ENCODE measurements around the gene AKNAD1. TPM values are rescaled to one million over a fixed set of nuclear protein-coding genes. Genes with fewer than 3 reads are reported as not detected.
"Not testable (repeated sequence)": the region's sequence is repeated elsewhere in the genome, so short reads cannot be mapped to it uniquely, and the experiment has no call there.

Gene AKNAD1, protein sequence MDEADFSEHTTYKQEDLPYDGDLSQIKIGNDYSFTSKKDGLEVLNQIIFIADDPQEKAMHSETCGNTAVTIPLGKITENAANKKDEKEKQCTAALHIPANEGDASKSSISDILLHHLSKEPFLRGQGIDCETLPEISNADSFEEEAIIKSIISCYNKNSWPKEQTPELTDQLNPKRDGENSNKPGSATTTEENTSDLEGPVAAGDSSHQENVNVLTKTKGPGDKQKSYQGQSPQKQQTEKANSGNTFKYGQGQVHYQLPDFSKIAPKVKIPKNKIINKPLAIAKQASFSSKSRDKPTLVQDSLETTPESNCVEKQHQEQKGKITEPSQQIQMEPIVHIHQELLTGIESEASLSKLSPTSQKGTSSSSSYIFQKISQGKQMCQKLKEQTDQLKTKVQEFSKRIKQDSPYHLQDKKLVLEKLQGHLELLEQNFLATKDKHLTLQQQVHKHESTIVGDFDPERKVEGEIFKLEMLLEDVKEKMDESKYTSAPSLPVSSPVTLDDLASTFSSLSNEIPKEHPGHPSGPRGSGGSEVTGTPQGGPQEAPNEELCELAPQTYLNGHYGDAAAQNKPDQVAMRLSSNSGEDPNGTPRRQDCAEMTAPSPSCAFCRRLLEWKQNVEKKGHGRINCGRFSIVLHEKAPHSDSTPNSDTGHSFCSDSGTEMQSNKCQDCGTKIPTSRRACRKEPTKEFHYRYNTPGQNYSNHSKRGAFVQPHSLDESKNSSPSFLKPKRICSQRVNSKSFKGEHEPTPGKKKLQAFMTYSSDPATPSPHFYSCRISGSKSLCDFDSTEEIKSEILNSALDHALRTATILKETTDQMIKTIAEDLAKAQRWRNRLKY
- not detected in 2 replicates for total RNA-seq

GRCh38 chr1:108856994-108857393 lies at the start of gene AKNAD1:
Gene AKNAD1, minus strand, starts transcription at chr1:108857094. Its CDS starts 4,430 bp downstream, at chr1:108852664.
- no peak within 1 kb of the TSS for H3K4me3 Mint-ChIP-seq
- DNase-seq, result no peak
- H3K27ac Mint-ChIP-seq, result no peak within 1 kb of the TSS
- intact Hi-C loops (cut with micrococcal nuclease), result no loop called here
- no peaks in the 10 kb centered on the region for H3K36me3 Mint-ChIP-seq (ENCODE audit: low read depth)
- no peaks in the 10 kb centered on the region for H3K9me3 Mint-ChIP-seq
- peaks cover 10% of the 10 kb centered on the region for H3K4me1 Mint-ChIP-seq
- H3K27me3 Mint-ChIP-seq, result peaks cover 30% of the 10 kb centered on the region

DNA sequence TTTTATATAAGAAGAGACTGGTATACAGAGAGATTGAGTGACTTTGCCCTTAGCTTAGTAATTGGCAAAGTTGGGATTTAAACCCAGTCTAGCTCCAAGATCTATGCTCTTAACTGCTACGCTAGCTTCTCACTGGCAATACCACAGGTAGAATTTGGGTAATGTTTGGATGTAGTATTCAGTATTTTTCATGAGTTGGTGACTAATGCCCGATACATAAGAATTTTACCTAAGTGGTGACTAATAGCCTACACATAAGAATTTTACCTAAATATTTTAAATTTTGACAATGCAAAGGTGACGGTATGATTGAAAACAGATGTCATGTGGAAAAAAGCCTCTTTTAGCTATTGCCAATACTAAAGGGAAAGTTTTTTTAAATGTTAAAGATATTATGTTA lies 44.2 kb upstream of the AKNAD1 start:
- no peak overlapping the region for H3K4me3 Mint-ChIP-seq
- H3K4me1 Mint-ChIP-seq, result peaks cover 2% of the 10 kb centered on the region
- no peak for DNase-seq
- peaks cover 16% of the 10 kb centered on the region for H3K36me3 Mint-ChIP-seq (ENCODE audit: low read depth)
- H3K27ac Mint-ChIP-seq, result no peak overlapping the region
- no peaks in the 10 kb centered on the region for H3K9me3 Mint-ChIP-seq
- intact Hi-C loops (cut with micrococcal nuclease), result no loop called here
- no peaks in the 10 kb centered on the region for H3K27me3 Mint-ChIP-seq

GRCh38 chr1:108897865-108898720 lies 41.2 kb upstream of the AKNAD1 start:
- intact Hi-C loops (cut with micrococcal nuclease), result loop anchor here (1.0 kb wide), 1 partner anchor 70 kb away; no protein-coding TSS in a partner anchor
- Mint-ChIP-seq H3K36me3 (ENCODE audit: low read depth) (peaks cover 7% of the 10 kb centered on the region), H3K4me3 (no peak overlapping the region), H3K9me3 (no peaks in the 10 kb centered on the region), H3K27me3 (no peaks in the 10 kb centered on the region), H3K4me1 (peaks cover 2% of the 10 kb centered on the region), H3K27ac (no peak overlapping the region)
- DNase-seq, result peak; percentile 84

DNA sequence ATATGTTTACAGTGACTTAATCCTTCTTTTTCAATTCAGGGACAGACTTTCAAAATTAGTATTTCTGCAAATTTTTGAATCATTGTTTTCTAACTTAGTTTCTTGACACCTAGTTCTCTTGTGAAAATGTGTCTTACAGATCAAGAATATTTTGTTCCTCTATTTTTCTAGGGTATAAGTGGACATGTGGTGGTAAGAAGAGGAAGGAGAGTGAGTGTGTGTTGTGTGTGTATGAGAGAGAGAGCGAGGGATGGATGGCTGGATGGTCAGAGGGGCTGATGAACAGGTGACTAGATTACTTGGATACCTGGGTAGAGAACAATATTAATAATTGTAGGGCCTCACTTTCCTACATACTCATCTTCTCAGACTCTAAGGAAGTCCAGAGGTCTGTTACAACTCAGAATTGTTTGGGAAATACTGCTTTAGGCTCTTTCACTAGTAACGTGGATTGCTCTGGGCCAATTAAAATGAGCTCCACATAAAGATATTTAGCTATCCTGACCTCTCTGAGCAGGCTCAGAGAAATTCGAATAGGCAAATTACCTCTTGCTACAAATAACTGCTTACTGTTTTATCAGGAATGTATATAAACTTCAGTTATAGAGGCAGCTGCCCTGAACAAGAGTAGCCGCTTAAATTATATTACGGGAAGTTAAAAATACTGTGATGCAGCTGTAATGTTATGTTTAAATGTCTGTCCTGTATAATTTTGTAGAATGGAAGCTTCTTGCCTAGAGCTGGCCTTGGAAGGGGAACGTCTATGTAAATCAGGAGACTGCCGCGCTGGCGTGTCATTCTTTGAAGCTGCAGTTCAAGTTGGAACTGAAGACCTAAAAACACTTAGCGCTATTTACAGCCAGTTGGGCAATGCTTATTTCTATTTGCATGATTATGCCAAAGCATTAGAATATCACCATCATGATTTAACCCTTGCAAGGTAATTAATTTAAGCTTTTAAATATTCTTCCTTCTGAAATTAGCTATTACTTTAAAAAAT lies 39.6 kb upstream of the AKNAD1 start:
- no peak overlapping the region for H3K27ac Mint-ChIP-seq
- no peak overlapping the region for H3K4me3 Mint-ChIP-seq
- peaks cover 6% of the 10 kb centered on the region for H3K36me3 Mint-ChIP-seq (ENCODE audit: low read depth)
- no peaks in the 10 kb centered on the region for H3K9me3 Mint-ChIP-seq
- peaks cover 6% of the 10 kb centered on the region for H3K4me1 Mint-ChIP-seq
- no peak for DNase-seq
- intact Hi-C loops (cut with micrococcal nuclease), result no loop called here
- H3K27me3 Mint-ChIP-seq, result no peaks in the 10 kb centered on the region

GRCh38 chr1:108893141-108893530 lies 36.2 kb upstream of the AKNAD1 start:
- no peak overlapping the region for H3K27ac Mint-ChIP-seq
- H3K9me3 Mint-ChIP-seq, result no peaks in the 10 kb centered on the region
- DNase-seq, result no peak
- no peak overlapping the region for H3K4me3 Mint-ChIP-seq
- peaks cover 4% of the 10 kb centered on the region for H3K36me3 Mint-ChIP-seq (ENCODE audit: low read depth)
- H3K4me1 Mint-ChIP-seq, result peaks cover 6% of the 10 kb centered on the region
- H3K27me3 Mint-ChIP-seq, result no peaks in the 10 kb centered on the region
- intact Hi-C loops (cut with micrococcal nuclease), result no loop called here

- no peak for DNase-seq
- Mint-ChIP-seq H3K27ac (no peak overlapping the region), H3K4me1 (peaks cover 4% of the 10 kb centered on the region)
These were observed 35.7 kb upstream of the AKNAD1 start for GRCh38 chr1:108892356-108893140.

GRCh38 chr1:108889706-108890384 lies 33.0 kb upstream of the AKNAD1 start:
- peaks cover 4% of the 10 kb centered on the region for H3K4me1 Mint-ChIP-seq
- H3K9me3 Mint-ChIP-seq, result no peaks in the 10 kb centered on the region
- no peak for DNase-seq
- intact Hi-C loops (cut with micrococcal nuclease), result no loop called here
- H3K36me3 Mint-ChIP-seq (ENCODE audit: low read depth), result peaks cover 7% of the 10 kb centered on the region
- no peaks in the 10 kb centered on the region for H3K27me3 Mint-ChIP-seq
- no peak overlapping the region for H3K27ac Mint-ChIP-seq
- H3K4me3 Mint-ChIP-seq, result no peak overlapping the region

More at GRCh38 chr1:108892356-108893140, 35.7 kb upstream of the AKNAD1 start:
- Mint-ChIP-seq H3K36me3 (ENCODE audit: low read depth) (peaks cover 2% of the 10 kb centered on the region), H3K27me3 (no peaks in the 10 kb centered on the region), H3K4me3 (no peak overlapping the region), H3K9me3 (no peaks in the 10 kb centered on the region)
- intact Hi-C loops (cut with micrococcal nuclease), result no loop called here

GRCh38 chr1:108889006-108889645 lies 32.2 kb upstream of the AKNAD1 start:
- not testable (repeated sequence) for H3K4me3 Mint-ChIP-seq, H3K27me3 Mint-ChIP-seq

DNA sequence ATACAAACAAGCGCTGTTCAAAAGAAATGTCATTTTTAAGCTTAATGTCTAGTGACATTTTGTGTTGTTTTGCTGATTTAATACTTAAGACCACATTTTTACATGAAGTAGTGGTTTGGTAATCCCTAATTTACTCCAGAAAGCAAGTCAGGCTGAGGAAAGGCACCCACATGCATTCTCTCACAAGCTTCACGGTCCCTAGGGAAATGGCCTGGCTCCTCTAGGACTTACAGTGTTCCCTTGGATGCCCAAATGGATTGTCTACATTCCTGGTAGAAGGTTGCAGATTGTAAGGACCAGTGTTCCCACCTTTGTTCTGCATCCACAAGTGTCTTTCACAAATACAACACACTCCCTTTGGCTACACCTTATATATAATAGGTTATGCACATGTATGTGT lies 29.4 kb upstream of the AKNAD1 start:
- no peaks in the 10 kb centered on the region for H3K9me3 Mint-ChIP-seq
- peaks cover 1% of the 10 kb centered on the region for H3K4me1 Mint-ChIP-seq
- H3K4me3 Mint-ChIP-seq, result no peak overlapping the region
- no peaks in the 10 kb centered on the region for H3K27me3 Mint-ChIP-seq
- no peak for DNase-seq
- no peak overlapping the region for H3K27ac Mint-ChIP-seq
- intact Hi-C loops (cut with micrococcal nuclease), result no loop called here
- H3K36me3 Mint-ChIP-seq (ENCODE audit: low read depth), result peaks cover 8% of the 10 kb centered on the region

More at GRCh38 chr1:108889006-108889645, 32.2 kb upstream of the AKNAD1 start:
- H3K36me3 Mint-ChIP-seq (ENCODE audit: low read depth); H3K9me3 Mint-ChIP-seq; DNase-seq; intact Hi-C loops (cut with micrococcal nuclease); H3K27ac Mint-ChIP-seq; H3K4me1 Mint-ChIP-seq: not testable (repeated sequence)

- Mint-ChIP-seq H3K4me1 (peaks cover 4% of the 10 kb centered on the region), H3K27ac (no peak overlapping the region), H3K9me3 (no peaks in the 10 kb centered on the region), H3K4me3 (no peak overlapping the region), H3K36me3 (ENCODE audit: low read depth) (peaks cover 8% of the 10 kb centered on the region), H3K27me3 (no peaks in the 10 kb centered on the region)
- intact Hi-C loops (cut with micrococcal nuclease), result no loop called here
- DNase-seq, result no peak
These were observed 28.1 kb upstream of the AKNAD1 start for GRCh38 chr1:108884968-108885367.

GRCh38 chr1:108882837-108883236 lies 25.9 kb upstream of the AKNAD1 start:
- H3K9me3 Mint-ChIP-seq, result no peaks in the 10 kb centered on the region
- no peak overlapping the region for H3K27ac Mint-ChIP-seq
- no peak overlapping the region for H3K4me3 Mint-ChIP-seq
- intact Hi-C loops (cut with micrococcal nuclease), result no loop called here
- DNase-seq, result no peak
- H3K4me1 Mint-ChIP-seq, result peaks cover 20% of the 10 kb centered on the region
- peaks cover 4% of the 10 kb centered on the region for H3K27me3 Mint-ChIP-seq
- H3K36me3 Mint-ChIP-seq (ENCODE audit: low read depth), result peaks cover 6% of the 10 kb centered on the region
